Measurements from ENCODE around the gene WDR27.

DNA sequence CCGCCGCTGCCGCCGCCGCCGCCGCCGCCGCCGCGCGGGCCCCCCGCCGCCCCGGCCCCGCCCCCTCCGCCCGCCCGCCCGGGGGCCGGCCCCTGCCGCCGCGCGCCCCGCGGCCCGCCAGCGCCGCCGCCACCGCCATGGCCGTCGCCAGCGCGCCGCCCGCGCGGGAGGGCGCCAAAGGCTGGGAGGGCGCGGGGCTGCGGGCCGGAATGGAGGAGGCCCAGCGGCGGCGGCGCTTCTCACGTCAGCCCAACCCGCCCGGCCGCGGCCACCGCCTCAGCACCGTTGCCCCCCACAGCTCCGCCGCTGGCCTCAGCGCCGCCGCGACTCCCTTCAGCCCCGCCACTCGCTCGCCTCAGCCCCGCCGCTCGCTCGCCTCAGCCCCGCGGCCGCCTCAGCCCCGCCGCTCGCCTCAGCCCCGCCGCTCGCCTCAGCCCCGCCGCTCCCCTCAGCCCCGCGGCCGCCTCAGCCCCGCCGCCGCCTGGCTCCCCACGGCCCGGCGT is 22.2 kb upstream of the WDR27 start:
- TF ChIP-seq, protein P1, sequence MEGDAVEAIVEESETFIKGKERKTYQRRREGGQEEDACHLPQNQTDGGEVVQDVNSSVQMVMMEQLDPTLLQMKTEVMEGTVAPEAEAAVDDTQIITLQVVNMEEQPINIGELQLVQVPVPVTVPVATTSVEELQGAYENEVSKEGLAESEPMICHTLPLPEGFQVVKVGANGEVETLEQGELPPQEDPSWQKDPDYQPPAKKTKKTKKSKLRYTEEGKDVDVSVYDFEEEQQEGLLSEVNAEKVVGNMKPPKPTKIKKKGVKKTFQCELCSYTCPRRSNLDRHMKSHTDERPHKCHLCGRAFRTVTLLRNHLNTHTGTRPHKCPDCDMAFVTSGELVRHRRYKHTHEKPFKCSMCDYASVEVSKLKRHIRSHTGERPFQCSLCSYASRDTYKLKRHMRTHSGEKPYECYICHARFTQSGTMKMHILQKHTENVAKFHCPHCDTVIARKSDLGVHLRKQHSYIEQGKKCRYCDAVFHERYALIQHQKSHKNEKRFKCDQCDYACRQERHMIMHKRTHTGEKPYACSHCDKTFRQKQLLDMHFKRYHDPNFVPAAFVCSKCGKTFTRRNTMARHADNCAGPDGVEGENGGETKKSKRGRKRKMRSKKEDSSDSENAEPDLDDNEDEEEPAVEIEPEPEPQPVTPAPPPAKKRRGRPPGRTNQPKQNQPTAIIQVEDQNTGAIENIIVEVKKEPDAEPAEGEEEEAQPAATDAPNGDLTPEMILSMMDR (IDR thresholded peaks at IDR 0.05): no peak
- TF ChIP-seq POLR2A (IDR thresholded peaks at IDR 0.05): no peak

Measured in breast epithelium (tissue), 3 donors.